Cardiac muscle cell (in vitro differentiated cells and primary cell): ENCODE measurements around the gene CINP. TPM values are rescaled to one million over a fixed set of nuclear protein-coding genes. Genes with fewer than 3 reads are reported as not detected.
"Not testable (repeated sequence)": the region's sequence is repeated elsewhere in the genome, so short reads cannot be mapped to it uniquely, and the experiment has no call there.

Experiments
- DNase-seq, 2 donors: peaks; one replicate each; pipeline versions ENCODE4 v3.0.0 to v3.0.0-alpha.2; 2010 to 2017; ENCODE audit warnings: low read depth in 1 of 2, low spot score in 1 of 2
- H3K27ac ChIP-seq: fragments of 200-600 bp; sonication (generic); 2 replicates; pipeline ENCODE4 v1.5.1; 2016
- H3K27me3 ChIP-seq: fragments of 200-600 bp; sonication (generic); 2 replicates; pipeline ENCODE4 v1.6.0; 2016; ENCODE audit warnings: control low read depth
- H3K36me3 ChIP-seq: fragments of 200-600 bp; sonication (generic); 2 replicates; pipeline ENCODE4 v1.5.1; 2016; ENCODE audit warnings: control low read depth
- H3K4me1 ChIP-seq: fragments of 200-600 bp; sonication (generic); 2 replicates; pipeline ENCODE4 v1.8.1; 2017; ENCODE audit warnings: low read depth, mild to moderate bottlenecking, mixed run types
- H3K4me3 ChIP-seq: fragments of 200-600 bp; sonication (generic); 2 replicates; pipeline ENCODE4 v1.5.1; 2016; ENCODE audit warnings: mild to moderate bottlenecking
- H3K9me3 ChIP-seq: fragments of 200-600 bp; sonication (generic); 2 replicates; pipeline ENCODE4 v1.5.1; 2017; ENCODE audit warnings: low read depth, mild to moderate bottlenecking, control low read depth
- polyA plus RNA-seq: library from polyadenylated mRNA; unstranded; fragments of >200 nt; fragmentation: Nextera tagmentation; extraction: Ambion mirVana; gene quantifications from 2 replicates; pipeline ENCODE4 v1.2.1, GENCODE V29; 2016
- total RNA-seq: library from RNA; depleted of rRNA; stranded (reverse); fragments of >200 nt; gene quantifications from 2 replicates; pipeline ENCODE4 v1.2.3, GENCODE V29; 2016
- TF ChIP-seq, protein P1 (sequence below): IDR thresholded peaks from 2 replicates; pipeline ENCODE4 v1.5.1; 2012; ENCODE audit warnings: low read depth, mild to moderate bottlenecking, low read length

CINP gene
- total and polyA plus RNA-seq, 2 experiments from 2014 or later, result 45.4 to 49.1 TPM

DNA sequence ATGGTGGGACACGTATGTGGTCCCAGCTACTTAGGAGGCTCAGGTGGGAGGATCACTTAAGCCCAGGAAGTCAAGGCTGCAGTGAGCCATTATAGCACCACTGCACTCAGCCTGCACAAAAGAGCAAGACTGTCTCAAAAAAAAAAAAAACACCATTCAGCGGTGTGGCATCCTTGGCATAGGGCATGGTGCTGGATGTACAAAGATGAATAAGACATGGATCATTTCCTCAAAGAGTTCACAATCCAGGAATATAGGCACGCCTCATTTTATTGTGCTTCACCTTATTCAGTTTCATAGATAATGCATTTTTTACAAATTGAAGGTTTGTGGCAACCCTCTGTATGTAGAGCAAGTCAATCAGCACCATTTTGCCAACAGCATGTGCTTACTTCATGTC lies 6.4 kb downstream of the CINP start:
- Histone ChIP-seq H3K4me3 (no peak overlapping the region), H3K4me1 (no peaks in the 10 kb centered on the region), H3K27me3 (no peaks in the 10 kb centered on the region), H3K36me3 (peaks cover 30% of the 10 kb centered on the region), H3K9me3 (no peaks in the 10 kb centered on the region), H3K27ac (no peak overlapping the region)
- TF ChIP-seq, protein P1, sequence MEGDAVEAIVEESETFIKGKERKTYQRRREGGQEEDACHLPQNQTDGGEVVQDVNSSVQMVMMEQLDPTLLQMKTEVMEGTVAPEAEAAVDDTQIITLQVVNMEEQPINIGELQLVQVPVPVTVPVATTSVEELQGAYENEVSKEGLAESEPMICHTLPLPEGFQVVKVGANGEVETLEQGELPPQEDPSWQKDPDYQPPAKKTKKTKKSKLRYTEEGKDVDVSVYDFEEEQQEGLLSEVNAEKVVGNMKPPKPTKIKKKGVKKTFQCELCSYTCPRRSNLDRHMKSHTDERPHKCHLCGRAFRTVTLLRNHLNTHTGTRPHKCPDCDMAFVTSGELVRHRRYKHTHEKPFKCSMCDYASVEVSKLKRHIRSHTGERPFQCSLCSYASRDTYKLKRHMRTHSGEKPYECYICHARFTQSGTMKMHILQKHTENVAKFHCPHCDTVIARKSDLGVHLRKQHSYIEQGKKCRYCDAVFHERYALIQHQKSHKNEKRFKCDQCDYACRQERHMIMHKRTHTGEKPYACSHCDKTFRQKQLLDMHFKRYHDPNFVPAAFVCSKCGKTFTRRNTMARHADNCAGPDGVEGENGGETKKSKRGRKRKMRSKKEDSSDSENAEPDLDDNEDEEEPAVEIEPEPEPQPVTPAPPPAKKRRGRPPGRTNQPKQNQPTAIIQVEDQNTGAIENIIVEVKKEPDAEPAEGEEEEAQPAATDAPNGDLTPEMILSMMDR, result no peak
- DNase-seq, result no peak

DNA sequence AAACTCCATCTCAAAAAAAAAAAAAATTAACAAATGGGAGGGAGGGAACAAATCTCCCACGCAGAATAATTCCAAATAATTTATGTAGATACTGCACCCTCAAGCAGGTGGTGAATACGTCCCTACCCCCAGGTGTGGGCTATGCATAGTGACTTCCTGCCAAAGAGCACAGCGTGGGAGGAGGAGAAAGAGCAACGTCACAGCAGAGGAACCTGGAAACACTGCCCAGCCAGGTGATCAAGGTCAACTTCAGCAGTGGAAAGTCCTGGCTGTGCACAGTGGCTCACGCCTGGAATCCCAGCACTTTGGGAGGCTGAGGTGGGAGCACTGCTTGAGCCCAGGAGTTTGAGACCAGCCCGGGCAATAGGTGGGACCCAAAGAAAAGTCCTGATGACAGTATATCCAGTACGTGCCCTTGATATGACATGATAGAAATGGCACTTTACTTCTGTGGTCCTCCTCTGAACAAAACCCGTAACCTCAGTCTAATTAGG lies 9.5 kb downstream of the CINP start:
- Histone ChIP-seq H3K9me3 (no peaks in the 10 kb centered on the region), H3K4me3 (no peak overlapping the region), H3K36me3 (peaks cover 40% of the 10 kb centered on the region), H3K4me1 (no peaks in the 10 kb centered on the region), H3K27me3 (no peaks in the 10 kb centered on the region), H3K27ac (no peak overlapping the region)
- TF ChIP-seq, protein P1, result no peak
- DNase-seq, result no peak

DNA sequence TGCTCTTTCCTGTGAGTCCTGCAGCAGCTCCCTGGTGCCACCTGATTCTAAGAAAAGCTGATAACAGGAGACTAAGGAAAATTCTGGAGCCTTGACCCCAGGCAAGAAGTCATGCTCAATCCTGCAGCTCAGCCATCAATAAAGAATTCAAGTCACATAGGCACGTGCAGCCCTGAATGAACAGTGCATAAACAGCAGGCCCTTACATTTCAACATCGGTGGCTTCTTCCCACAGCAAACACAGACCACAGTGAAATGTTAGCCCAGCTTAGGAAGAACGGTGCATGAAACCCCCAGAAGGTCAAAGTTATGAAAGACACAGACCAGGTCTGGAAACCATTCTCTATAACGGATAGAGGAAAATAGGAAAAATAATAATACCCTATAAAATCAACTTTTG lies 10.5 kb downstream of the CINP start:
- Histone ChIP-seq H3K9me3 (no peaks in the 10 kb centered on the region), H3K4me1 (no peaks in the 10 kb centered on the region), H3K27me3 (no peaks in the 10 kb centered on the region), H3K36me3 (peaks cover 47% of the 10 kb centered on the region), H3K4me3 (no peak overlapping the region), H3K27ac (no peak overlapping the region)
- no peak for DNase-seq
- TF ChIP-seq, protein P1, result no peak

DNA sequence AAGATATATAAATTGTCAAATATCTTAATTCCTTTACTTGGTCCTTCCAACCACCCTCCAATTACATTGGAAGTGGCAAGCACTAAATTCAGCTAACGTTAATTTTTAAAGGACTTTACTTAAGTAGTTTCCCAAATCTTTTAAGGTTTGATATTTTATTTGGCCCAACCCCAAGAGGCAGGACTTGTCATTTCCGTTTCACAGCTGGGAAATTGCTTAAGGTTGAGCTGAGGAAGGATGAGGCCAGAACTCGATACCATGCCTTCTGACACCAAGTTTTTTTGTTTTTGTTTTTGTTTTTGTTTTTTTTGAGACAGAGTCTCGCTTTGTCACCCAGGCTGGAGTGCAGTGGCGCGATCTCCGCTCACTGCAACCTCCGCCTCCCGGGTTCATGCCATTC lies 11.1 kb downstream of the CINP start:
- peaks cover 45% of the 10 kb centered on the region for H3K36me3 ChIP-seq
- not testable (repeated sequence) for H3K4me1 ChIP-seq, H3K27me3 ChIP-seq, H3K27ac ChIP-seq, H3K9me3 ChIP-seq, H3K4me3 ChIP-seq
- peak in 1 of 2 donors; percentile 74 for DNase-seq

DNA sequence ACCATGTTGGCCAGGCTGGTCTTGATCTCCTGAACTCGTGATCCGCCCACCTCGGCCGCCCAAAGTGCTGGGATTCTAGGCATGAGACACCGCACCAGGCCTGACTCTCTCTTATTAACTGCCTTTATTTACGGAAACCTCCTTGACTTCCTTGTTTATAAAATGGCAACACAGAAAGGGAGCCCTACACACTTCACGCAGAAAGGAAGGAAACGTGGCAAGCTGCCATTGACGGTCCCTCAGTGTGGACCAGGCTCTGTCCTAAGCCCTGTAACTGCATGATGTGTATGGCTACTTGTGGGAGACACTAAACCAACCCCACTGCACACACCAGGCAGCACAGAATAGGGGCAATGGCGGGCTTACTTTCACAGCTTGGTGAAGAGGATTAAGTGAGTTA lies 11.7 kb downstream of the CINP start:
- Histone ChIP-seq H3K27me3 (no peaks in the 10 kb centered on the region), H3K4me3 (no peak overlapping the region), H3K4me1 (no peaks in the 10 kb centered on the region), H3K9me3 (no peaks in the 10 kb centered on the region), H3K36me3 (peaks cover 42% of the 10 kb centered on the region), H3K27ac (no peak overlapping the region)
- no peak for DNase-seq
- TF ChIP-seq, protein P1, result no peak

DNA sequence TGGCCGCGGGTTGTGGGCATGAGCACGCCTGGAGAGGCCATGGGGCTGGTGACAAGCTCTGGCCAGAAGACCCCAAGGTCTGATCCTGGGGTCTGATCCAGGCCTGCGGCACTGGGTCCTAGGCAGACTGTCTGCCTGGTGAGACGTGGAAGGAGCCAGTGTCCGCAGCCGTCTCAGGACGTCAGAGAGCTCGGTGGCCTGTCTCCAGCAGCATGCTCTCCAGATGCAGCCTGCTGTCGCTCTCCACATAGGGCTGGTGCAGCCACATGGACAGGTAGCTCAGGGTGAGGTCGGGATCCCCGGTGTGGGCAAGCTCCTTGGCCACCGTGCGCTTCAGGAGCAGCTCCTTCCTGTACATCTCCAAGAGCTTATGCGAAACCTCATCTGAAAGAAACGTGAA lies 14.3 kb downstream of the CINP start:
- TF ChIP-seq, protein P1, result no peak
- no peak overlapping the region for H3K27ac ChIP-seq
- H3K4me3 ChIP-seq, result no peak overlapping the region
- no peaks in the 10 kb centered on the region for H3K9me3 ChIP-seq
- H3K4me1 ChIP-seq, result no peaks in the 10 kb centered on the region
- no peaks in the 10 kb centered on the region for H3K27me3 ChIP-seq
- peaks cover 33% of the 10 kb centered on the region for H3K36me3 ChIP-seq
- no peak for DNase-seq
